ENCODE measurements around the gene AUTS2.
"Not testable (repeated sequence)": the region's sequence is repeated elsewhere in the genome, so short reads cannot be mapped to it uniquely, and the experiment has no call there.

GRCh38 chr7:69786130-69786529 is 187.9 kb downstream of the AUTS2 start:
- TF ChIP-seq, protein P1, sequence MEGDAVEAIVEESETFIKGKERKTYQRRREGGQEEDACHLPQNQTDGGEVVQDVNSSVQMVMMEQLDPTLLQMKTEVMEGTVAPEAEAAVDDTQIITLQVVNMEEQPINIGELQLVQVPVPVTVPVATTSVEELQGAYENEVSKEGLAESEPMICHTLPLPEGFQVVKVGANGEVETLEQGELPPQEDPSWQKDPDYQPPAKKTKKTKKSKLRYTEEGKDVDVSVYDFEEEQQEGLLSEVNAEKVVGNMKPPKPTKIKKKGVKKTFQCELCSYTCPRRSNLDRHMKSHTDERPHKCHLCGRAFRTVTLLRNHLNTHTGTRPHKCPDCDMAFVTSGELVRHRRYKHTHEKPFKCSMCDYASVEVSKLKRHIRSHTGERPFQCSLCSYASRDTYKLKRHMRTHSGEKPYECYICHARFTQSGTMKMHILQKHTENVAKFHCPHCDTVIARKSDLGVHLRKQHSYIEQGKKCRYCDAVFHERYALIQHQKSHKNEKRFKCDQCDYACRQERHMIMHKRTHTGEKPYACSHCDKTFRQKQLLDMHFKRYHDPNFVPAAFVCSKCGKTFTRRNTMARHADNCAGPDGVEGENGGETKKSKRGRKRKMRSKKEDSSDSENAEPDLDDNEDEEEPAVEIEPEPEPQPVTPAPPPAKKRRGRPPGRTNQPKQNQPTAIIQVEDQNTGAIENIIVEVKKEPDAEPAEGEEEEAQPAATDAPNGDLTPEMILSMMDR (IDR thresholded peaks at IDR 0.05): not testable (repeated sequence)
- not testable (repeated sequence) for TF ChIP-seq POLR2A (IDR thresholded peaks at IDR 0.05)
